Left cardiac atrium (tissue), 4 donors: Measurements from ENCODE around the gene IRF7. TPM values are rescaled to one million over a fixed set of nuclear protein-coding genes. Genes with fewer than 3 reads are reported as not detected.

ENCODE experiments used
- ATAC-seq, 2 donors: fragments of 200-7000 bp; cut with Tn5 transposase; one replicate each; pipeline ENCODE4 v1.9.1; 2020; ENCODE audit warnings: mild to moderate bottlenecking in 2 of 2, moderate library complexity in 2 of 2
- DNase-seq: peaks from one replicate; pipeline ENCODE4 v3.0.0-alpha.2; 2020
- intact Hi-C, 2 donors: fragments of 100-400 bp; cut with DNase I; formaldehyde crosslinking; loops; one replicate each; pipeline versions ENCODE4 v1.14.1 to v1.15.1; 2022 to 2023
- total RNA-seq, 2 donors: library from RNA; stranded (reverse); fragmentation: NEBNext Ultra II Directional; extraction: Animal tissue kit (Norgen Biotek cat#: 25700); gene quantifications; one replicate each; pipeline ENCODE4 v1.2.1, GENCODE V29; 2021
- donor health status: DM: no; HTN: yes; CAD: no.
- donor health status: DM: no; HTN: yes; CAD: no; lungs with severe emphysema.
- donor health status: DM: yes; HTN: yes; CAD: no.
- donor health status: Dilated cardiomyopathy.

Gene IRF7
- total RNA-seq, 2 donors from 2014 or later, result 12.1 to 24.3 TPM

GRCh38 chr11:643849-644738 is 28.3 kb upstream of the IRF7 start:
- intact Hi-C loops, result no loop called here
- DNase-seq, result no peak
- ATAC-seq, result no peak

GRCh38 chr11:643366-643765 is 27.6 kb upstream of the IRF7 start:
- ATAC-seq (no peak), DNase-seq (no peak)
- intact Hi-C loops, result no loop called here

GRCh38 chr11:641806-642370 is 26.1 kb upstream of the IRF7 start:
- intact Hi-C loops, result no loop called here
- no peak for ATAC-seq
- no peak for DNase-seq

- intact Hi-C loops, result no loop called here
- DNase-seq (no peak), ATAC-seq (no peak)
Observed at GRCh38 chr11:640021-640706, 24.4 kb upstream of the IRF7 start.

GRCh38 chr11:639332-639955 is 23.7 kb upstream of the IRF7 start:
- no peak for ATAC-seq
- intact Hi-C loops, result no loop called here
- no peak for DNase-seq

- intact Hi-C loops, result no loop called here
- ATAC-seq (no peak), DNase-seq (no peak)
Observed at GRCh38 chr11:638631-639331, 23.0 kb upstream of the IRF7 start.

- intact Hi-C loops, result no loop called here
- ATAC-seq (no peak), DNase-seq (no peak)
Observed at GRCh38 chr11:637593-638521, 22.1 kb upstream of the IRF7 start.

- intact Hi-C loops, result no loop called here
- DNase-seq (no peak), ATAC-seq (no peak)
Observed at GRCh38 chr11:637333-637592, 21.5 kb upstream of the IRF7 start.

GRCh38 chr11:636511-637332 is 21.0 kb upstream of the IRF7 start, which contains the start of gene DRD4:
DRD4 (plus strand) TSS chr11:637269; CDS start chr11:637305, 36 bp downstream.
- ATAC-seq (peak; percentile 53 to 60), DNase-seq (peak; percentile 26)
- intact Hi-C loops, result no loop called here

- no peak for DNase-seq
- intact Hi-C loops, result no loop called here
- ATAC-seq, result no peak
Observed at GRCh38 chr11:635945-636510, 20.3 kb upstream of the IRF7 start.

GRCh38 chr11:630871-631270 is 15.1 kb upstream of the IRF7 start:
- intact Hi-C loops, result no loop called here
- ATAC-seq (no peak), DNase-seq (no peak)

GRCh38 chr11:629237-629583 is 13.5 kb upstream of the IRF7 start:
- DNase-seq, result no peak
- intact Hi-C loops, result no loop called here
- ATAC-seq, result no peak

GRCh38 chr11:628056-628455 is 12.3 kb upstream of the IRF7 start:
- DNase-seq (no peak), ATAC-seq (no peak)
- intact Hi-C loops, result no loop called here

GRCh38 chr11:627308-627576 is 11.5 kb upstream of the IRF7 start:
- DNase-seq, result no peak
- no peak for ATAC-seq
- intact Hi-C loops, result no loop called here

- no peak for ATAC-seq
- intact Hi-C loops, result no loop called here
Observed at GRCh38 chr11:626475-627307, 10.9 kb upstream of the IRF7 start, which contains the start of gene SCT. SCT (minus strand) TSS chr11:627181; CDS start chr11:627143, 38 bp downstream.

GRCh38 chr11:625636-626268 is 10.0 kb upstream of the IRF7 start:
- DNase-seq (no peak), ATAC-seq (peak in 1 of 2 donors; percentile 4)
- intact Hi-C loops, result no loop called here

More at GRCh38 chr11:626475-627307, 10.9 kb upstream of the IRF7 start, which contains the start of gene SCT:
- DNase-seq, result no peak
